Loucy (cell line): Measurements from ENCODE around the gene MAP2K1.

ENCODE experiments used
- H2AFZ ChIP-seq: fragments of 200-600 bp; sonication (generic); 2 replicates; pipeline ENCODE4 v1.6.0; 2016; ENCODE audit warnings: antibody characterized with exemption, mild to moderate bottlenecking, low read length, moderate library complexity
- H3F3A ChIP-seq: fragments of 200-600 bp; 2 replicates; pipeline ENCODE4 v1.6.0; 2016; ENCODE audit warnings: antibody characterized with exemption, low read depth, mild to moderate bottlenecking
- H3K27me3 ChIP-seq: fragments of 200-600 bp; sonication (generic); 2 replicates; pipeline ENCODE4 v1.6.1; 2014; ENCODE audit warnings: low read length, mild to moderate bottlenecking; ENCODE audit not compliant: insufficient read depth, poor library complexity, severe bottlenecking
- H3K36me3 ChIP-seq: fragments of 200-600 bp; sonication (generic); 2 replicates; pipeline ENCODE4 v1.6.1; 2016; ENCODE audit warnings: low read length; ENCODE audit not compliant: insufficient read depth
- H3K4me1 ChIP-seq: fragments of 200-600 bp; sonication (generic); 2 replicates; pipeline ENCODE4 v1.5.1; 2014; ENCODE audit warnings: low read length, mild to moderate bottlenecking; ENCODE audit not compliant: insufficient read depth, poor library complexity, severe bottlenecking
- H3K4me2 ChIP-seq: fragments of 200-600 bp; sonication (generic); 2 replicates; pipeline ENCODE4 v1.6.0; 2014; ENCODE audit warnings: antibody characterized with exemption, low read length, low read depth, mild to moderate bottlenecking; ENCODE audit not compliant: poor library complexity, severe bottlenecking
- H3K4me3 ChIP-seq: fragments of 200-600 bp; sonication (generic); 2 replicates; pipeline ENCODE4 v1.5.1; 2014; ENCODE audit warnings: low read length, mild to moderate bottlenecking, mixed read lengths; ENCODE audit not compliant: poor library complexity, severe bottlenecking
- H3K79me2 ChIP-seq: fragments of 200-600 bp; sonication (generic); 2 replicates; pipeline ENCODE4 v1.6.1; 2014; ENCODE audit warnings: low read length; ENCODE audit not compliant: insufficient read depth
- H3K9ac ChIP-seq: fragments of 200-600 bp; sonication (generic); 2 replicates; pipeline ENCODE4 v1.6.0; 2014; ENCODE audit warnings: mild to moderate bottlenecking, low read depth, low read length, moderate library complexity; ENCODE audit not compliant: poor library complexity, severe bottlenecking
- H3K9me2 ChIP-seq: fragments of 200-600 bp; sonication (generic); replicated peaks from 2 replicates; pipeline ENCODE4 v1.6.1; 2016; ENCODE audit warnings: low read depth, low read length, mixed read lengths
- H3K9me3 ChIP-seq: fragments of 200-600 bp; sonication (generic); 2 replicates; pipeline ENCODE4 v1.6.1; 2014; ENCODE audit warnings: mild to moderate bottlenecking, antibody characterized with exemption, low read length, low read depth; ENCODE audit not compliant: insufficient read depth
- H4K20me1 ChIP-seq: fragments of 200-600 bp; sonication (generic); 2 replicates; pipeline ENCODE4 v1.6.0; 2014; ENCODE audit warnings: antibody characterized with exemption, low read length, mild to moderate bottlenecking; ENCODE audit not compliant: insufficient read depth, poor library complexity, severe bottlenecking
- CTCF ChIP-seq: fragments of 200-600 bp; sonication (generic); conservative IDR thresholded peaks from 2 replicates; pipeline ENCODE4 v1.5.1; 2014; ENCODE audit warnings: mild to moderate bottlenecking, antibody characterized with exemption, low read length
- EZH2phosphoT487 ChIP-seq: fragments of 200-600 bp; IDR thresholded peaks from 2 replicates; pipeline ENCODE4 v1.6.1; 2018; ENCODE audit warnings: antibody characterized with exemption, mild to moderate bottlenecking, moderate library complexity, borderline replicate concordance

MAP2K1 gene

GRCh38 chr15:66535056-66535455 is 148.3 kb downstream of the MAP2K1 start:
- H3F3A ChIP-seq, result no peaks in the 10 kb centered on the region
- H3K4me3 ChIP-seq, result no peak overlapping the region
- no peak overlapping the region for H3K4me2 ChIP-seq
- no peak for TF ChIP-seq EZH2phosphoT487
- no peak for TF ChIP-seq CTCF
- no peak overlapping the region for H3K9ac ChIP-seq
- H2AFZ ChIP-seq, result no peak overlapping the region
- H3K27me3 ChIP-seq, result no peaks in the 10 kb centered on the region
- no peaks in the 10 kb centered on the region for H3K79me2 ChIP-seq
- H3K9me2 ChIP-seq, result no peaks in the 10 kb centered on the region
- H3K4me1 ChIP-seq, result no peaks in the 10 kb centered on the region
- H3K9me3 ChIP-seq, result no peaks in the 10 kb centered on the region
- no peaks in the 10 kb centered on the region for H4K20me1 ChIP-seq
- peaks cover 38% of the 10 kb centered on the region; the same call in 1 of the 2 replicates for H3K36me3 ChIP-seq
